ENCODE measurements around the gene TRIM72. TPM values are rescaled to one million over a fixed set of nuclear protein-coding genes. Genes with fewer than 3 reads are reported as not detected.
"Not testable (repeated sequence)": the region's sequence is repeated elsewhere in the genome, so short reads cannot be mapped to it uniquely, and the experiment has no call there.

The TRIM72 gene
- total RNA-seq, 4 donors from 2014 or later, result under 0.01 to 0.84 TPM; not detected in 2

DNA sequence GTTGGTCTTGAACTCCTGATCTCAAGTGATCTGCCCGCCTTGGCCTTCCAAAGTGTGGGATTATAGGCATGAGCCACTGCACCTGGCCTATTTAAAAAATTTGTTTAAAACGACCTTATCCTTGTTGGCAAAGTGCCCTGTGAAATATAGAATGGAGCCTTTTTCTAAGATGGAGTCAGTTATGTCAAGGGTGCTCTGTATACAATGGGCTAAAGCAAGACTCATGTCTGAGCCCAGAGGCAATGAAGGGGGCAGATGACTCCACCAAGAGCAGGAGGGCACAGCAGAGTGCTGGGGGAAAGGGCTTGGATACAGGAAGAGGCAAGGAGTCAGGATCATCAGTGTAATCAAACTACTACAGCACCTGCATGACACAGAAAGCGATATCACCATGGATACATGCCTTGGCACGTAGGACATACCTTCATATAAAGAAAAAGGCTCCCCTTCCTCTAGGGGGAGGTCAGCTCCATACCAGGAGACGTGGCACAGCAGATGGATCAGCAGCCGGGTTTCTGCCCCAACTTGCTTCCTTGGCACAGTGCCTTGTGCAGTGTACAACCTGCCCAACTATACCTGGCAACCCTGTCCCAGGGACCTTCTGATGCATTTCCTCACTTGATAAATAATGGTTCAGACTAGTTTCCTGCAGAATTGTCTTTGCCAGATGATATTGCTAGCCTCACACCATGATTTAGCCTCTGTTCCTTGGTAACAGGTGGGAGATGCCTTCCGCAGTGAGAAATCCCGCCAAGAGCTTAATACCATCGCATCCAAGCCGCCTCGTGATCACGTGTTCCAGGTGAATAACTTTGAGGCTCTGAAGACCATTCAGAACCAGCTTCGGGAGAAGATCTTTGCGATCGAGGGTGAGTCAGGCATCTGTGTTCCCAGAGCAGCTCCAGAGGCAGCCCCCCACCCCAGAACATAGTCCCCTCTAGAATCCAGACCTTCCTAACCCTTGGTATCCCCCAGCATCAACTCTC, 61.2 kb downstream of the TRIM72 start:
- no peak for DNase-seq (ENCODE audit: extremely low spot score)

DNA sequence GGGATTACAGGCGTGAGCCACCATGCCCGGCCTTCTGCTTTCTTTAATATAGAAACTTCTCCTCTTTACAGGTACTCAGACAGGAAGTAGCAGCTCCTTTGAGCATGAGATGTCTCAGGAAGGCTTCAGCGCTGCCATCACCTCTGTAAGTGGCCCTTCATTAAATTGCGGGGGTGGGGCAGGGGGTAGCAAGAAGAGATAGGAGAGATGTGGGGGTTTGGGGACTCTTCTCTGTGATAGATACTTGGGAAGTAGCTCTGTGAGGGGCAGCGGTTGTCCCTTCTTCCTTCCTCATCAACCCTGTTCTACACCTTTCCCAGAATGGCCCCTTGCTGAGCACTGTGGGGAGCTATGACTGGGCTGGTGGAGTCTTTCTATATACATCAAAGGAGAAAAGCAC, 62.7 kb downstream of the TRIM72 start:
- no peaks in the 10 kb centered on the region for H3K36me3 ChIP-seq
- no peak overlapping the region for H3K4me3 ChIP-seq
- intact Hi-C loops (cut with DNase I), result no loop called here
- H3K27ac ChIP-seq (replicated peaks in 1 of 4), result no peak overlapping the region
- H3K27me3 ChIP-seq, result peaks cover 0 to 14% (median 0%) of the 10 kb centered on the region in 4 donors
- 70% methylated on average over 5 of the region's 5 CpGs for WGBS
- DNase-seq (ENCODE audit: extremely low spot score), result no peak
- no peak for TF ChIP-seq POLR2A (IDR thresholded peaks at IDR 0.05; ENCODE audit: low read depth)
- TF ChIP-seq, protein P1, sequence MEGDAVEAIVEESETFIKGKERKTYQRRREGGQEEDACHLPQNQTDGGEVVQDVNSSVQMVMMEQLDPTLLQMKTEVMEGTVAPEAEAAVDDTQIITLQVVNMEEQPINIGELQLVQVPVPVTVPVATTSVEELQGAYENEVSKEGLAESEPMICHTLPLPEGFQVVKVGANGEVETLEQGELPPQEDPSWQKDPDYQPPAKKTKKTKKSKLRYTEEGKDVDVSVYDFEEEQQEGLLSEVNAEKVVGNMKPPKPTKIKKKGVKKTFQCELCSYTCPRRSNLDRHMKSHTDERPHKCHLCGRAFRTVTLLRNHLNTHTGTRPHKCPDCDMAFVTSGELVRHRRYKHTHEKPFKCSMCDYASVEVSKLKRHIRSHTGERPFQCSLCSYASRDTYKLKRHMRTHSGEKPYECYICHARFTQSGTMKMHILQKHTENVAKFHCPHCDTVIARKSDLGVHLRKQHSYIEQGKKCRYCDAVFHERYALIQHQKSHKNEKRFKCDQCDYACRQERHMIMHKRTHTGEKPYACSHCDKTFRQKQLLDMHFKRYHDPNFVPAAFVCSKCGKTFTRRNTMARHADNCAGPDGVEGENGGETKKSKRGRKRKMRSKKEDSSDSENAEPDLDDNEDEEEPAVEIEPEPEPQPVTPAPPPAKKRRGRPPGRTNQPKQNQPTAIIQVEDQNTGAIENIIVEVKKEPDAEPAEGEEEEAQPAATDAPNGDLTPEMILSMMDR (IDR thresholded peaks at IDR 0.05), result no peak
- TF ChIP-seq EP300 (IDR thresholded peaks at IDR 0.05), result no peak
- no peak for TF ChIP-seq POLR2AphosphoS5 (IDR thresholded peaks at IDR 0.05)
- no peaks in the 10 kb centered on the region for H3K9me3 ChIP-seq
- no peaks in the 10 kb centered on the region for H3K4me1 ChIP-seq

More for the DNA sequence above, 61.2 kb downstream of the TRIM72 start:
- no peaks in the 10 kb centered on the region for H3K9me3 ChIP-seq
- no peaks in the 10 kb centered on the region for H3K4me1 ChIP-seq
- WGBS, result 87% methylated on average over 15 of the region's 15 CpGs
- H3K27ac ChIP-seq (replicated peaks in 1 of 4), result no peak overlapping the region
- intact Hi-C loops (cut with DNase I), result no loop called here
- H3K4me3 ChIP-seq, result no peak overlapping the region
- H3K36me3 ChIP-seq, result no peaks in the 10 kb centered on the region
- TF ChIP-seq, protein P1 (IDR thresholded peaks at IDR 0.05), result no peak
- TF ChIP-seq POLR2AphosphoS5 (IDR thresholded peaks at IDR 0.05), result no peak
- no peak for TF ChIP-seq POLR2A (IDR thresholded peaks at IDR 0.05; ENCODE audit: low read depth)
- TF ChIP-seq EP300 (IDR thresholded peaks at IDR 0.05), result no peak
- peaks cover 0 to 22% (median 0%) of the 10 kb centered on the region in 4 donors for H3K27me3 ChIP-seq

DNA sequence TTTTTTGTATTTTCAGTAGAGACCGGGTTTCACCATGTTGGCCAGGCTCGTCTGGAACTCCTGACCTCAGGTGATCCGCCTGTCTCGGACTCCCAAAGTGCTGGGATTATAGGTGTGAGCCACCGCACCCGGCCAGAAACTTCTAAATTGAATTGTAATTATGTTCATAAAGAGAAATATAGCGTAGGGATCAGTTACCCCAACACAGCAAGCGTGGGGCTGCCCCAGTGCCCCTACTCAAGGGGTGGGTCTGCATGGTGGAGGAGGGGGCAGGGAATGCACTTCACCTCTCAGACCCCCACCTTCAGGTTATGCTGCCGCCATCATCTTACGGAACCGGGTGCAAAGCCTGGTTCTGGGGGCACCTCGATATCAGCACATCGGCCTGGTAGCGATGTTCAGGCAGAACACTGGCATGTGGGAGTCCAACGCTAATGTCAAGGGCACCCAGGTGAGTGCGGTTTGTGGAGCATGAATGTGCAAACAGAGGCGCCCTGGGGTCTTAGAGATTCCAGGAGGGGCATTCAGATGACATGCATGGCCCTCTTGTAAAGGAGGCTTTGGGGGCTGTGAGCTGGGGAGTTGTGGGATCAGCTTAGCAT, 63.8 kb downstream of the TRIM72 start:
- intact Hi-C loops (cut with DNase I), result no loop called here
- no peaks in the 10 kb centered on the region for H3K9me3 ChIP-seq
- TF ChIP-seq EP300 (IDR thresholded peaks at IDR 0.05), result no peak
- TF ChIP-seq, protein P1 (IDR thresholded peaks at IDR 0.05), result no peak
- no peak for TF ChIP-seq POLR2AphosphoS5 (IDR thresholded peaks at IDR 0.05)
- TF ChIP-seq POLR2A (IDR thresholded peaks at IDR 0.05; ENCODE audit: low read depth), result no peak
- H3K4me3 ChIP-seq, result no peak overlapping the region
- no peak overlapping the region for H3K27ac ChIP-seq (replicated peaks in 1 of 4)
- no peak for DNase-seq (ENCODE audit: extremely low spot score)
- peaks cover 0 to 9% (median 0%) of the 10 kb centered on the region in 4 donors for H3K27me3 ChIP-seq
- H3K4me1 ChIP-seq, result no peaks in the 10 kb centered on the region
- H3K36me3 ChIP-seq, result no peaks in the 10 kb centered on the region
- 82% methylated on average over 17 of the region's 17 CpGs for WGBS

DNA sequence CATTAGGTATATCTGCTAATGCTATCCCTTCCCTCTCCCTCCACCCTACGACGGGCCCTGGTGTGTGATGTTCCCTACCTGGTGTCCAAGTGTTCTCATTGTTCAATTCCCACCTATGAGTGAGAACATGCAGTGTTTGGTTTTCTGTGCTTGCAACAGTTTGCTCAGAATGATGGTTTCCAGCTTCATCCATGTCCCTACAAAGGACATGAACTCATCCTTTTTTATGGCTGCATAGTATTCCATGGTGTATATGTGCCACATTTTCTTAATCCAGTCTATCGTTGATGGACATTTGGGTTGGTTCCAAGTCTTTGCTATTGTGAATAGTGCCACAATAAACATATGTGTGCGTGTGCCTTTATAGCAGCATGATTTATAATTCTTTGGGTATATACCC, 64.9 kb downstream of the TRIM72 start:
- H3K9me3 ChIP-seq; H3K4me1 ChIP-seq; H3K27ac ChIP-seq (replicated peaks in 1 of 4); H3K36me3 ChIP-seq; H3K27me3 ChIP-seq; intact Hi-C loops (cut with DNase I); DNase-seq (ENCODE audit: extremely low spot score); H3K4me3 ChIP-seq: not testable (repeated sequence)
- 86% methylated on average over 3 of the region's 4 CpGs for WGBS

Small RNA genes within 50 kb of the gene (small RNA-seq; reads per million reads assigned to genes)
- gene AC009088.4, result 0 reads per million in 3 donors
- 0 reads per million in 3 donors for gene NDUFA3P6

Other genes with a start within 250 kb of the TRIM72 start
- 10 to 100 TPM; 15.4 to 33.0 (median 17.9) TPM for gene HSD3B7, start 228.9 kb upstream of the TRIM72 start, total RNA-seq
- 1 to 10 TPM in 3 of 4 donors, under 1 TPM in 1; 0.92 to 2.6 (median 1.8) TPM for gene STX1B, start 203.5 kb upstream of the TRIM72 start, total RNA-seq
- 10 to 100 TPM; 36.8 to 54.0 (median 41.0) TPM for gene STX4, start 180.6 kb upstream of the TRIM72 start, total RNA-seq
- 10 to 100 TPM in 3 of 4 donors, 1 to 10 TPM in 1; 9.6 to 19.3 (median 10.6) TPM for gene ZNF668, start 139.9 kb upstream of the TRIM72 start, total RNA-seq
- 10 to 100 TPM; 11.6 to 17.6 (median 15.5) TPM for gene ZNF646, start 139.7 kb upstream of the TRIM72 start, total RNA-seq
- 1 to 10 TPM in 3 of 4 donors, under 1 TPM in 1; 0.83 to 2.3 (median 1.2) TPM for gene PRSS53, start 125.2 kb upstream of the TRIM72 start, total RNA-seq
- 100 to 1,000 TPM in 2 of 4 donors, 10 to 100 TPM in 2; 81.4 to 122 (median 108) TPM for gene VKORC1, start 119.3 kb upstream of the TRIM72 start, total RNA-seq
- gene BCKDK, start 105.7 kb upstream of the TRIM72 start, total RNA-seq, result 10 to 100 TPM; 34.1 to 73.7 (median 51.4) TPM
- 10 to 100 TPM; 61.0 to 83.4 (median 72.6) TPM for gene KAT8, start 96.5 kb upstream of the TRIM72 start, total RNA-seq
- gene PRSS8, start 78.4 kb upstream of the TRIM72 start, total RNA-seq, result under 1 TPM in 1 of 4 donors, not detected in 3; 0.34 TPM
- 1 to 10 TPM; 2.7 to 8.4 (median 5.1) TPM for gene PRSS36, start 64.1 kb upstream of the TRIM72 start, total RNA-seq
- gene FUS, start 34.0 kb upstream of the TRIM72 start, total RNA-seq, result 10 to 100 TPM; 24.0 to 45.1 (median 34.2) TPM
- 10 to 100 TPM; 14.5 to 28.9 (median 22.9) TPM for gene PYCARD, start 11.4 kb upstream of the TRIM72 start, total RNA-seq
- gene PYDC1, start 3.0 kb downstream of the TRIM72 start, total RNA-seq, result not detected
- gene ITGAM, start 45.9 kb downstream of the TRIM72 start, total RNA-seq, result 10 to 100 TPM; 12.2 to 25.2 (median 14.9) TPM
- 10 to 100 TPM in 1 of 4 donors, 1 to 10 TPM in 2, under 1 TPM in 1; 0.71 to 11.3 (median 3.4) TPM for gene ITGAX, start 141.1 kb downstream of the TRIM72 start, total RNA-seq
- under 1 TPM in 1 of 4 donors, not detected in 3; 0.50 TPM for gene ITGAD, start 179.2 kb downstream of the TRIM72 start, total RNA-seq
- 1 to 10 TPM in 1 of 4 donors, not detected in 3; 1.3 TPM for gene COX6A2, start 214.2 kb downstream of the TRIM72 start, total RNA-seq
- gene ZNF843, start 228.7 kb downstream of the TRIM72 start, total RNA-seq, result 1 to 10 TPM in 2 of 4 donors, under 1 TPM in 2; 0.50 to 1.9 (median 1.3) TPM
- 10 to 100 TPM in 2 of 4 donors, 1 to 10 TPM in 2; 5.4 to 13.4 (median 9.9) TPM for gene ARMC5, start 245.4 kb downstream of the TRIM72 start, total RNA-seq